H1 (cell line): ENCODE data around the gene OMG. TPM values are rescaled to one million over a fixed set of nuclear protein-coding genes. Genes with fewer than 3 reads are reported as not detected.

Source experiments
- CTCF ChIA-PET: fragments of 300-600 bp; sonication (Branson Sonifier 250); formaldehyde crosslinking; loops from one replicate; lab custom pipeline; 2021; ENCODE audit not compliant: partially characterized antibody; lab: Charles Lee
- POLR2A ChIA-PET: fragments of 300-600 bp; sonication (Branson Sonifier 250); formaldehyde crosslinking; loops from one replicate; lab custom pipeline; 2021; ENCODE audit warnings: inconsistent platforms; ENCODE audit not compliant: partially characterized antibody; lab: Charles Lee
- DNase-seq, 2 experiments: peaks; one replicate each; pipeline versions ENCODE4 v3.0.0 to v3.0.0-alpha.2; 2010 to 2022; ENCODE audit warnings: low spot score in 2 of 2, low read depth in 1 of 2, mixed read lengths in 1 of 2
- FAIRE-seq: peaks from 2 replicates; lab custom pipeline; 2011; peaks lifted over from hg19 to GRCh38; lab: Jason Lieb, UNC
- H2AFZ ChIP-seq: 2 replicates; pipeline ENCODE4 v1.8.1; 2012; ENCODE audit warnings: low read length, inconsistent platforms
- H2AK5ac ChIP-seq: 2 replicates; pipeline ENCODE4 v1.6.1; 2013; ENCODE audit warnings: low read depth, low read length
- H2BK120ac ChIP-seq: replicated peaks from 2 replicates; pipeline ENCODE3; 2013; ENCODE audit warnings: low read depth, low read length, inconsistent platforms
- H2BK12ac ChIP-seq: 2 replicates; pipeline ENCODE4 v1.6.1; 2013; ENCODE audit warnings: low read depth, low read length
- H2BK15ac ChIP-seq: 2 replicates; pipeline ENCODE4 v1.6.1; 2013; ENCODE audit warnings: low read length
- H2BK20ac ChIP-seq: 2 replicates; pipeline ENCODE4 v1.6.1; 2013; ENCODE audit warnings: low read length
- H2BK5ac ChIP-seq: 2 replicates; pipeline ENCODE4 v1.6.1; 2013; ENCODE audit warnings: low read depth, low read length
- H3K14ac ChIP-seq: 2 replicates; pipeline ENCODE4 v1.6.1; 2013; ENCODE audit warnings: inconsistent platforms; ENCODE audit not compliant: insufficient read length
- H3K18ac ChIP-seq: 2 replicates; pipeline ENCODE4 v1.6.1; 2013; ENCODE audit warnings: low read length; ENCODE audit errors: extremely low read depth
- H3K23ac ChIP-seq: 2 replicates; pipeline ENCODE4 v1.6.1; 2013; ENCODE audit warnings: inconsistent platforms; ENCODE audit not compliant: insufficient read length
- H3K23me2 ChIP-seq: 2 replicates; pipeline ENCODE4 v1.6.1; 2013; ENCODE audit warnings: low read depth, low read length
- H3K27ac ChIP-seq: 2 replicates; pipeline ENCODE4 v1.6.1; 2011; ENCODE audit warnings: low read depth, low read length, inconsistent platforms
- H3K27me3 ChIP-seq, 4 experiments: replicated peaks in 1 of 4; 1 replicate in 1 of 4; 2 replicates in 3 of 4; pipeline versions ENCODE4 v1.6.1 to v1.8.1; 2011 to 2013; ENCODE audit warnings: low read length in 3 of 4, mild to moderate bottlenecking in 3 of 4, inconsistent platforms in 2 of 4, mixed read lengths in 2 of 4, moderate library complexity in 1 of 4; ENCODE audit not compliant: control insufficient read depth in 3 of 4, insufficient read depth in 3 of 4; ENCODE audit errors: extremely low read depth in 1 of 4
- H3K36me3 ChIP-seq, 4 experiments: 2 replicates each; pipeline versions ENCODE4 v1.6.1 to v1.8.1; 2011 to 2013; ENCODE audit warnings: mild to moderate bottlenecking in 4 of 4, low read length in 3 of 4, moderate library complexity in 2 of 4, control low read depth in 1 of 4, inconsistent platforms in 1 of 4; ENCODE audit not compliant: insufficient read depth in 4 of 4, control insufficient read depth in 2 of 4
- H3K4ac ChIP-seq: replicated peaks from 2 replicates; pipeline ENCODE3; 2013; ENCODE audit warnings: low read length, low read depth, mixed read lengths, inconsistent platforms; ENCODE audit not compliant: insufficient read length
- H3K4me1 ChIP-seq, 4 experiments: replicated peaks in 1 of 4; 1 replicate in 1 of 4; 2 replicates in 3 of 4; pipeline versions ENCODE4 v1.6.1 to v1.8.1; 2011 to 2013; ENCODE audit warnings: low read length in 3 of 4, inconsistent platforms in 2 of 4, mixed read lengths in 1 of 4; ENCODE audit not compliant: insufficient read depth in 4 of 4, control insufficient read depth in 3 of 4
- H3K4me2 ChIP-seq, 2 experiments: 2 replicates each; pipeline versions ENCODE4 v1.6.1 to v1.8.1; 2011 to 2013; ENCODE audit warnings: low read depth in 2 of 2, low read length in 2 of 2, control low read depth in 1 of 2, inconsistent platforms in 1 of 2, mild to moderate bottlenecking in 1 of 2; ENCODE audit not compliant: insufficient read depth in 1 of 2
- H3K4me3 ChIP-seq, 4 experiments: fragments of 200-600, 300-600 bp in 1 of 4; sonication (generic), shearing (Covaris generic), sonication (Bioruptor Twin) in 1 of 4; 2 replicates each; pipeline versions ENCODE4 v1.5.1 to v1.8.1; 2011 to 2016; ENCODE audit warnings: low read length in 4 of 4, low read depth in 3 of 4, control low read depth in 2 of 4, inconsistent platforms in 2 of 4, mild to moderate bottlenecking in 2 of 4, mixed read lengths in 1 of 4, moderate library complexity in 1 of 4; ENCODE audit not compliant: insufficient read depth in 2 of 4; ENCODE audit errors: extremely low read depth in 1 of 4
- H3K56ac ChIP-seq: replicated peaks from 2 replicates; pipeline ENCODE3; 2013; ENCODE audit warnings: low read depth, mild to moderate bottlenecking, mixed read lengths, low read length, inconsistent platforms; ENCODE audit not compliant: insufficient read length
- H3K79me1 ChIP-seq: 2 replicates; pipeline ENCODE4 v1.6.1; 2013; ENCODE audit warnings: low read depth, low read length, control low read depth
- H3K79me2 ChIP-seq, 2 experiments: 2 replicates each; pipeline versions ENCODE4 v1.6.1 to v1.8.1; 2012 to 2013; ENCODE audit warnings: low read length in 2 of 2, mild to moderate bottlenecking in 2 of 2, inconsistent platforms in 1 of 2; ENCODE audit not compliant: insufficient read depth in 2 of 2, control insufficient read depth in 1 of 2
- H3K9ac ChIP-seq, 4 experiments: replicated peaks in 1 of 4; 1 replicate in 1 of 4; 2 replicates in 3 of 4; pipeline versions ENCODE4 v1.6.1 to v1.8.1; 2011 to 2013; ENCODE audit warnings: low read depth in 3 of 4, low read length in 3 of 4, control low read depth in 2 of 4, mild to moderate bottlenecking in 2 of 4, moderate library complexity in 2 of 4, inconsistent platforms in 1 of 4; ENCODE audit errors: extremely low read depth in 1 of 4
- H3K9me3 ChIP-seq, 2 experiments: 2 replicates each; pipeline versions ENCODE4 v1.6.1 to v1.8.1; 2012 to 2013; ENCODE audit warnings: mild to moderate bottlenecking in 2 of 2, moderate library complexity in 2 of 2, control low read depth in 1 of 2, inconsistent platforms in 1 of 2, low read depth in 1 of 2, low read length in 1 of 2, mixed read lengths in 1 of 2; ENCODE audit not compliant: insufficient read depth in 2 of 2
- H4K20me1 ChIP-seq, 2 experiments: replicated peaks in 1 of 2; 2 replicates each; pipeline versions ENCODE3 to v1.8.1; 2011 to 2013; ENCODE audit warnings: inconsistent platforms in 2 of 2, low read length in 2 of 2, mild to moderate bottlenecking in 1 of 2; ENCODE audit not compliant: insufficient read depth in 2 of 2, control insufficient read depth in 1 of 2
- H4K5ac ChIP-seq: 2 replicates; pipeline ENCODE4 v1.6.1; 2013; ENCODE audit warnings: low read length, low read depth, mixed read lengths, inconsistent platforms; ENCODE audit not compliant: insufficient read length
- H4K8ac ChIP-seq: 2 replicates; pipeline ENCODE4 v1.8.0; 2013; ENCODE audit warnings: mild to moderate bottlenecking, moderate library complexity, low read length, inconsistent platforms; ENCODE audit not compliant: insufficient read depth; ENCODE audit errors: extremely low read depth
- H4K91ac ChIP-seq: replicated peaks from 2 replicates; pipeline ENCODE3; 2013; ENCODE audit warnings: low read length, mixed read lengths, inconsistent platforms; ENCODE audit not compliant: insufficient read length
- CBX5 ChIP-seq: fragments of 300-800, 300-1000 bp; sonication (generic); IDR thresholded peaks from 2 replicates; pipeline ENCODE4 v1.7.1; 2016; ENCODE audit warnings: antibody characterized with exemption, low read length, low read depth
- CTCF ChIP-seq, 3 experiments: IDR thresholded peaks; 1 replicate in 2 of 3; 2 replicates in 1 of 3; pipeline versions ENCODE4 v1.5.1 to v1.6.1; 2011; ENCODE audit warnings: low read length in 3 of 3, mild to moderate bottlenecking in 3 of 3, inconsistent platforms in 2 of 3, low read depth in 1 of 3, moderate library complexity in 1 of 3; ENCODE audit not compliant: insufficient read depth in 1 of 3; ENCODE audit errors: control extremely low read depth in 1 of 3
- EGR1 ChIP-seq: IDR thresholded peaks from 2 replicates; pipeline ENCODE4 v1.6.1; 2011; ENCODE audit warnings: low read depth, low read length, borderline replicate concordance
- EP300 ChIP-seq, 2 experiments: IDR thresholded peaks; 1 replicate in 1 of 2; 2 replicates in 1 of 2; pipeline ENCODE4 v1.6.1; 2011 to 2012; ENCODE audit warnings: low read depth in 2 of 2, low read length in 2 of 2, mild to moderate bottlenecking in 2 of 2, borderline replicate concordance in 1 of 2, inconsistent platforms in 1 of 2, moderate library complexity in 1 of 2
- GABPA ChIP-seq: IDR thresholded peaks from 2 replicates; pipeline ENCODE4 v1.6.1; 2011; ENCODE audit warnings: mild to moderate bottlenecking, low read length, moderate library complexity, borderline replicate concordance; ENCODE audit not compliant: insufficient read depth
- HDAC6 ChIP-seq: IDR thresholded peaks from one replicate; pipeline ENCODE4 v1.7.1; 2012; ENCODE audit warnings: low read depth, mild to moderate bottlenecking, inconsistent platforms, low read length, moderate library complexity
- KDM4A ChIP-seq: IDR thresholded peaks from one replicate; pipeline ENCODE4 v1.7.1; 2012; ENCODE audit warnings: low read depth, mild to moderate bottlenecking, moderate library complexity, low read length, inconsistent platforms; ENCODE audit not compliant: severe bottlenecking
- MAFK ChIP-seq: IDR thresholded peaks from 2 replicates; pipeline ENCODE4 v1.6.1; 2012; ENCODE audit warnings: low read depth, mild to moderate bottlenecking, improper control_type of control experiment, low read length
- SIN3A ChIP-seq, 2 experiments: IDR thresholded peaks in 1 of 2; conservative IDR thresholded peaks in 1 of 2; 2 replicates each; pipeline ENCODE4 v1.6.1; 2011 to 2012; ENCODE audit warnings: low read length in 2 of 2, improper control_type of control experiment in 1 of 2, low read depth in 1 of 2, mild to moderate bottlenecking in 1 of 2
- WGBS, 2 experiments: shearing (Covaris generic) in 1 of 2; methylation state at CpG; one replicate each; pipeline versions ENCODE4 v1.1.6 to v1.1.7; 2013 to 2015; ENCODE audit warnings: low lambda C conversion rate in 2 of 2, mixed read lengths in 2 of 2, inconsistent platforms in 1 of 2, low coverage in 1 of 2, missing lambda C conversion rate in 1 of 2; ENCODE audit not compliant: insufficient replicate concordance in 2 of 2, insufficient coverage in 1 of 2, insufficient read length in 1 of 2; ENCODE audit errors: extremely low coverage in 1 of 2, missing lambda C conversion rate in 1 of 2; 5-methylcytosine and 5-hydroxymethylcytosine counted together
- polyA plus RNA-seq, 7 experiments: library from polyadenylated mRNA; depleted of rRNA in 3 of 7; stranded (reverse) in 5 of 7; unstranded in 2 of 7; fragments of >200 nt in 5 of 7; fragments of 200-250 nt in 2 of 7; gene quantifications; 1 replicate in 5 of 7; 2 replicates in 1 of 7; 4 replicates in 1 of 7; pipeline versions ENCODE4 v1.2.1 to v1.2.3, GENCODE V29; 2011 to 2013; ENCODE audit warnings: missing spikeins in 2 of 7, mixed read lengths in 2 of 7
- total RNA-seq: library from RNA; stranded (reverse); fragmentation: NEBNext Ultra II Directional; extraction: Animal tissue kit (Norgen Biotek cat#: 25700); gene quantifications from 2 replicates; pipeline ENCODE4 v1.2.1, GENCODE V29; 2021

The OMG gene
- total and polyA plus RNA-seq, 2 of the 8 experiments (the other 6 are each of a cell fraction or from before 2014, with no cell fraction given): not detected

GRCh38 chr17:31260151-31260550, 36.9 kb downstream of the OMG start:
- no peaks in the 10 kb centered on the region for H3K23me2 ChIP-seq
- H3K56ac ChIP-seq: no peak overlapping the region
- no peaks in the 10 kb centered on the region for H3K79me2 ChIP-seq
- no peak for TF ChIP-seq KDM4A
- no peak for TF ChIP-seq CBX5
- no peak for TF ChIP-seq MAFK
- no peak for TF ChIP-seq EGR1
- TF ChIP-seq SIN3A (conservative IDR thresholded peaks at IDR 0.05 in 1 of 2, IDR thresholded peaks at IDR 0.05 in 1 of 2; ENCODE audit: low read depth in 1 of 2, low read length in 2 of 2): no peak
- TF ChIP-seq HDAC6: no peak
- no peak for TF ChIP-seq GABPA
- TF ChIP-seq EP300 (IDR thresholded peaks at IDR 0.05; ENCODE audit: borderline replicate concordance in 1 of 2, low read depth in 2 of 2, low read length in 2 of 2): no peak
- TF ChIP-seq CTCF (IDR thresholded peaks at IDR 0.05; ENCODE audit: control extremely low read depth in 1 of 3, insufficient read depth in 1 of 3, low read depth in 1 of 3, low read length in 3 of 3): no peak
- TF ChIP-seq, all 59 proteins: peak for 0
- H2BK12ac ChIP-seq: no peak overlapping the region
- DNase-seq: no peak
- CTCF ChIA-PET: no interaction called here
- H3K4me2 ChIP-seq: no peak overlapping the region
- H3K79me1 ChIP-seq: no peaks in the 10 kb centered on the region
- no peak overlapping the region for H3K27ac ChIP-seq
- no peaks in the 10 kb centered on the region for H3K4me1 ChIP-seq
- H4K8ac ChIP-seq: no peak overlapping the region
- H3K9ac ChIP-seq: no peak overlapping the region
- H3K4ac ChIP-seq: no peak overlapping the region
- H2BK20ac ChIP-seq: no peak overlapping the region
- H3K36me3 ChIP-seq: peaks cover 0 to 7% (median 0%) of the 10 kb centered on the region in 4 experiments; a peak in 1 of 8 replicates
- no peak overlapping the region for H2BK15ac ChIP-seq
- WGBS, 2 experiments: 91% methylated on average over 3 of the region's 3 CpGs; no CpG with 5 or more reads in 1 of the 2 experiments
- no peak overlapping the region for H4K91ac ChIP-seq
- H2BK5ac ChIP-seq: no peak overlapping the region
- no peak overlapping the region for H3K4me3 ChIP-seq
- no peak overlapping the region for H2BK120ac ChIP-seq
- POLR2A ChIA-PET: no interaction called here
- H3K9me3 ChIP-seq: no peaks in the 10 kb centered on the region
- no peak overlapping the region for H4K5ac ChIP-seq
- no peaks in the 10 kb centered on the region for H4K20me1 ChIP-seq
- H3K27me3 ChIP-seq: no peaks in the 10 kb centered on the region
- no peak overlapping the region for H3K23ac ChIP-seq
- no peak overlapping the region for H3K14ac ChIP-seq
- no peak overlapping the region for H2AK5ac ChIP-seq
- FAIRE-seq: no peak
- no peak overlapping the region for H2AFZ ChIP-seq
- no peak overlapping the region for H3K18ac ChIP-seq
